HG03442 (cell line): Measurements from ENCODE around the gene LCE2B.
"Not testable (repeated sequence)": the region's sequence is repeated elsewhere in the genome, so short reads cannot be mapped to it uniquely, and the experiment has no call there.

Experiments
- ATAC-seq: cut with Tn5 transposase; IDR thresholded peaks from one replicate; pipeline ENCODE4 v1.9.1; 2021; ENCODE audit warnings: mild to moderate bottlenecking, moderate library complexity; ENCODE audit not compliant: unreplicated experiment

The LCE2B gene, protein sequence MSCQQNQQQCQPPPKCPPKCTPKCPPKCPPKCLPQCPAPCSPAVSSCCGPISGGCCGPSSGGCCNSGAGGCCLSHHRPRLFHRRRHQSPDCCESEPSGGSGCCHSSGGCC

DNA sequence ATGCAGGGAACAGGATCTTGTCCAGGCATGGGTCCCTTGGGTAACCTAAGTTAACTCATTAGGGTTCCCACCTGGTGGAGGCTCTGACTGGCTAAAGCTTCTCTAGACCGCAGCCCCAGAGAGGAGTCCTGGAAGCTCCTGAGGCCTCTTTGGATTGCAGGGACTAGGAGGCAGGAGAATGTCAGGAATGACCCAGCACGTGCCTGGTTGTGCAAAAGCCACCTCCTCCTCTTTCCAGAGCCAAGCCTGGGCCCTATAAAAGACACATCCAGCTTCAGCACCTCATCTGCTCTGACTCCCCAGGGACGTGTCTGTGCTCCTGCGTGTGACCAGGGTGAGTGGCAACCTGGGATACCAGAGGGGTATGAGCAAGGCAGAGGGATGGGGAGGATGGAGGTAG, at the start of gene LCE2B:
LCE2B (plus strand) TSS at position 301 of the 400 bp plus-strand sequence. CDS start 721 bp downstream, outside the sequence.
- not testable (repeated sequence) for ATAC-seq

- ATAC-seq = no peak
Measured at GRCh38 chr1:152640351-152640750, 45.6 kb upstream of the LCE2B start.

- ATAC-seq = no peak
Measured at GRCh38 chr1:152643945-152644344, 42.0 kb upstream of the LCE2B start.

- no peak for ATAC-seq
Measured at GRCh38 chr1:152645146-152645545, 40.8 kb upstream of the LCE2B start.

GRCh38 chr1:152646656-152647055, 39.3 kb upstream of the LCE2B start:
- no peak for ATAC-seq

- no peak for ATAC-seq
Measured at GRCh38 chr1:152654110-152654509, 31.8 kb upstream of the LCE2B start.

- ATAC-seq = no peak
Measured at GRCh38 chr1:152656459-152656858, 29.5 kb upstream of the LCE2B start.

DNA sequence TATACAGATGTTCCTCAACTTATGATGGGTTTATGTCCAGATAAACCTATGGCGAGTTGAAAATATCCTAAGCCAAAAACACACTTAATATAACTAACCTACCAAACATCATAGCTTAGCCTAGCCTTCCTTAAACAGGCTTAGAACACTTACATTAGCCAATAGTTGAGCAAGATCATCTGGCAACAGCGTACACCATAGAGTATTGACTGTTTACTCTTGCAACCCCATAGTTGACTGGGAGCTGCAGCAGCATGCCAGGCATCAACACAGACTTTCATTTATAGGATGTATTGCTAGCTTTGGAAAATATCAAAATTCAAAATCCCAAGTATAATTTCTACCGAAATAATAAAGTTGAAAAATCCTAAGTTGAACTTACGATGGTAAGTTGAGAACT, 28.2 kb upstream of the LCE2B start:
- no peak for ATAC-seq

DNA sequence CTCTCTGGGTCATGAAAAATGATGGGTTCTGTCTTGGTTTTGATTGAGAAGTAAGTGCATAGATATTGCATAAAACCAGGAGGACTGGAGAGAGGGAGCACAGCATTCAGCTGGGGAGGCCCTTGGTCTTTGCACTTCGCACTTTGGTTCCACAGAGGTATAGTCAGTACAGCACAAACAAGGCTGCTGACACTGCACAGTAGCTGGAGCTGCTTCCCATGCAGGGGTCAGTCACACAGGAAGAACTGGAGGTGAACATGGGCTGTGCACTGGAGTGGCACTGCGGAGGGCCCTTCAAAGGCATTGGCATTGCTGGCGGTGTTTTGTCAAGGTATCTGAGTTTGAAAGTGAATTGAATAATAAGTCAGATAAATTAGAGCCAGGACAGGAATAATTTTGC, 27.3 kb upstream of the LCE2B start:
- ATAC-seq = no peak

DNA sequence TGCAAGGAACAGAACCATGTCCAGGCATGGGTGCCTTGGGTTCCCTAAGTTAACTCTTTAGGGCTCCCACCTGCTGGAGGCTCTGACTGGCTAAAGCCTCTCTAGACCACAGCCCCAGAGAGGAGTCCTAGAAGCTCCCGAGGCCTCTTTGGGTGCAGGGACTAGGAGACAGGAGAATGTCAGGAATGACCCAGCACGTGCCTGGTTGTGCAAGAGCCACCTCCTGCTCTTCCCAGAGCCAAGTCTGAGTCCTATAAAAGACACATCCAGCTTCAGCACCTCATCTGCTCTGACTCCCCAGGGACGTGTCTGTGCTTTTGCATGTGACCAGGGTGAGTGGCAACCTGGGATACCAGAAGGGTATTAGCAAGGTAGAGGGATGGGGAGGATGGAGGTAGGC, 22.8 kb upstream of the LCE2B start, which contains the start of gene LCE2D:
LCE2D (plus strand) TSS at position 283 of the 400 bp plus-strand sequence. CDS start 726 bp downstream, outside the sequence.
- ATAC-seq = no peak

DNA sequence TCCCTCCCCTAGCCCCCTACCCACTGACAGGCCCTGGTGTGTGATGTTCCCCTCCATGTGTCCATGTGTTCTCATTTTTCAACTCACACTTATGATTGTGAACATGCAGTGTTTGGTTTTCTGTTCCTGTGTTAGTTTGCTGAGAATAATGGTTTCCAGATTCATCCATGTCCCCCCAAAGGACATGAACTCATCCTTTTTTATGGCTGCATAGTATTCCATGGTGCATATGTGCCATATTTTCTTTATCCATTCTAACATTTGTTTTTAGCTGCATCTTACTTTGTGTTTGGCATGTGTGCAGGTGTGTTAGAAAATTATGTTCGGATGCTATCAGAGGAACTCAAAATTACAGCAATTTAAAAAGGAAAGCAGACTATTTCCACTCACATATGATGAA, 19.8 kb upstream of the LCE2B start:
- not testable (repeated sequence) for ATAC-seq

- ATAC-seq = no peak
Measured at GRCh38 chr1:152667648-152668047, 18.3 kb upstream of the LCE2B start.

GRCh38 chr1:152673016-152673415, 12.9 kb upstream of the LCE2B start:
- no peak for ATAC-seq

DNA sequence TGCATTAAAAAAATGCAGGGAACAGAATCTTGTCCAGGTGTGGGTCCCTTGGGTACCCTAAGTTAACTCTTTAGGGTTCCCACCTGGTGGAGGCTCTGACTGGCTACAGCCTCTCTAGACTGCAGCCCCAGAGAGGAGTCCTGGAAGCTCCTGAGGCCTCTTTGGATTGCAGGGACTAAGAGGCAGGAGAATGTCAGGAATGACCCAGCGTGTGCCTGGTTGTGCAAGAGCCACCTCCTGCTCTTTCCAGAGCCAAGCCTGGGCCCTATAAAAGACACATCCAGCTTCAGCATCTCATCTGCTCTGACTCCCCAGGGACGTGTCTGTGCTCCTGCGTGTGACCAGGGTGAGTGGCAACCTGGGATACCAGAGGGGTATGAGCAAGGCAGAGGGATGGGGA, 10.9 kb upstream of the LCE2B start, which contains the start of gene LCE2C:
LCE2C (plus strand) TSS at position 297 of the 400 bp plus-strand sequence. CDS start 737 bp downstream, outside the sequence.
- ATAC-seq = not testable (repeated sequence)

DNA sequence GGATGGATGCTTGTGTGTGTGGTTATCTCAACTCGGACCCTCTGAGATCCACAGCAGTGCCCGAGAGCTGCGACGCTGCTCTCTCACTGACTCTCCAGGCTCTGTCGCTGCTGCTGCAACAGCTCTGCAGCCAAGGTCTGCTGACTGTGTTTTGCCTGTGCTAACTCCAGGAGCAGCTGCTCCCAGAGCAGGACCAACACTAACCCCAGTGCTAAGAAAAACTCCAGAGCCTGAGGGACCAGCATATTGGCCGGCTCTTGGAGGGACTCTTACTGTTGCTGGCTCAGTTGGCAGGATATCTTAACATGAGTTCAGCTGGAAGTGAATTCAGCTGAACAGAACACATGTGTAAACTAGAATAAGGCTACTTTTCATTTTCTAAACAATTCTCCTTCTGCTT, 6.5 kb upstream of the LCE2B start:
- no peak for ATAC-seq

DNA sequence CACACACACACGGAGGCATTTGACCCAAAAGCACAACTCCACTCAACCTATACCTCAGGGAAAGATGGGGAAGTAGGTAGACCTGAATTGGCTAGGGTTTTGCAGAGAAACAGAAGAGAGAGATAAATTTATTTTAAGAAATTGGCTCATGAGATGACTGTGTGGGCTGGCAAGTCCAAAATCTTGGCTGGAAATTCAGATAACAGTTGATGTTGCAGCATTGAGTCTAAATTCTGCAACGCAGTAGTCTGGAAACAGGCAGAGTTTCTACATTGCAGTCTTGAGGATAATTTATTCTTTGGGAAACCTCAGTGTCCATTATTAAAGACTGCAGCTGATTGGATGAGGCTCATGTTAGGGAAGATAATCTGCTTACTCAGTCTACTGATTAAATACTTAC, 4.3 kb upstream of the LCE2B start:
- ATAC-seq = no peak

GRCh38 chr1:152683846-152684245, 2.1 kb upstream of the LCE2B start:
- no peak for ATAC-seq

DNA sequence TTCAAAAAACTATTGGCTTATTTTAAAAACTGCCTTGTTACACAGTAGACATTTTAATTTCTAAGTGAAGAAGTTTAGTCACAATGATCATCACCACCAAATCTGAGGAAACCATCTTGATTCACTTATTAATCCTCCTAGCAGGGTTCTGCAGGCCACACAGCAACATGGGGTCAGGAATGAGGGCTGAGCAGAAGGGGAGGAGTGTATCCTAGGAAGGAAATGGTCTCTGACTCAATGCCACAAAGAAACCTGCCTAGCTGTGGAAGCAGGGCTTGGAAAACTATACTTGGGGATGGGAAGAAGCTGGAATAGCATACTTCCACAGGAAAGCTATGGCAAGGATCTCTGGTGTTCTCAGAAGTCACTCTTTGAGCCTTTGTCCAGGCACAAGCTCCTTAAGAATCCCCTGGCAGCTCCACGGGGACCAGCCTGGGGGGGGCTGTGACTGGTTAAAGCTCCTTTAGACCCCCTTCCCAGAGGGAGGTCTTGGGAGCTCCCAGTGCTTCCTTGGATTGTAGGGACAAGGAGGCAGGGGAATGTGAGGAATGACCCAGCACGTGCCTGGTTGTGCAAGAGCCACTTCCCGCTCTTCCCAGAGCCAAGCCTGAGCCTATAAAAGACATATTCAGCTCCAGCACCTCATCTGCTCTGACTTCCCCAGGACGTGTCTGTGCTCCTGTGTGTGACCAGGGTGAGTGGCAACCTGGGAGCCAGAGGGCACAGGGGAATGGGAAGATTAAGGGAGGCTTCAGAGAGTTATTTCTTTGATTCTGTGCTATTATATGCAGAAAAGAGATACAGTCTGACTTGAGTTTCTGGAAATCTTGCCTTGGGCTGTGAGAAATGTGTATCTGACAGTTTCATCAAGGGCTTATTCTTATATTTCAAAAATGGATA, 12.0 kb downstream of the LCE2B start, which contains the start of gene LCE2A:
LCE2A (plus strand) TSS at position 645 of the 900 bp plus-strand sequence. CDS start 557 bp downstream, outside the sequence.
- no peak for ATAC-seq

GRCh38 chr1:152699746-152700145, 13.8 kb downstream of the LCE2B start:
- no peak for ATAC-seq

DNA sequence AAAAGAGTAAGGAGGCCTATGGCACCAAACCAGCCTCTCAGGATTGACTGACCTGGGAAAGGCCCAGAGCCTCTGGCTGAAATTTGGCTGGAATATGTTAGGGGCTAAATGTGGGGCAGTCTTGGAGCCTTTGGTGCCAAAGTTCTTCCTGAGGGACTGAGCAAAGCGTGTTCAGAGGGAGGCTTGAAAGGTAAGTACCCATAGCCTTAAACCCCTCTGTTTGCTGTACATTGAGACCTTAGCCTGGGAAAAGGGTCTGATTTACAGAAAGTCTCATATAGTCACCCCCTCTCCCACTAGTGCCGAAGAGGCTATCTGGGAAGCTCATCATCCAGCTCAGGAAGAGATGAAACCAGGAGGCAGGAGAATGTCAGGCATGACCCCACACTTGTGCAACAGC, 21.9 kb downstream of the LCE2B start, which contains the start of gene LCE4A:
LCE4A (plus strand) TSS at position 301 of the 400 bp plus-strand sequence. CDS start 916 bp downstream, outside the sequence.
- no peak for ATAC-seq

GRCh38 chr1:152718238-152718637, 32.3 kb downstream of the LCE2B start:
- ATAC-seq = no peak

DNA sequence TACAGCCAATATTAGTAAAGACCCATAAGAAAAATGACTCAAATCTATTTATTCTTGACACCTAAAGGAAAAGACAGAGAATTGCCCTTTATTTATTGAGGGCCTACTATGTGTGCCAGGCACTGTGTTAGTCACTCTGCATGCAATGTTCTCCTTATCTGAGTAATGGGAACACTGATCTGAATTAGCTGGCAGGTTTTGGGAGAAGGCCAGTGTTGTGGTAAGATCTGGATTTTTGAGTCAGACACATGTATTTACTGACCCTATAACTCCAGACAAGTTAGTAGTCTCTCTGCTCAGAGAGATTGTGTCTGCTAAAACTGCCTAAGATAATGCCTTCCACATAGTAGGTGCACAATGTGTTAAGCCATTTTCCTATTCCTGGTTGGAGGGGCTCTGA, 39.3 kb downstream of the LCE2B start:
- ATAC-seq = no peak
